Heart left ventricle (tissue), 13 donors: ENCODE measurements around the gene TRERF1.

Experiments
- POLR2A ChIP-seq, 2 donors: fragments of 450-650 bp; IDR thresholded peaks; one replicate each; pipeline ENCODE4 v1.6.1; 2017; ENCODE audit warnings: antibody characterized with exemption in 2 of 2, mild to moderate bottlenecking in 2 of 2, moderate library complexity in 2 of 2
- TF ChIP-seq, protein P1 (sequence below), 12 donors: fragments of 200-600 bp; sonication (generic) in 4 of 12; IDR thresholded peaks; one replicate each; pipeline versions ENCODE4 v1.5.0 to v1.8.0; 2018 to 2022; ENCODE audit warnings: antibody characterized with exemption in 12 of 12, mild to moderate bottlenecking in 5 of 12
- donor health status: ischemic (EF 13 %, LVEDD 7.1; RV severe dilation, severe dysfunction).
- donor health status: DM: no; HTN: yes; CAD: no.
- donor health status: DM: no; HTN: no; CAD: no.
- donor health status: ischemic (EF 25% LVEDD 6.9; RV normal size, moderate dysfunction).
- donor health status: ischemic (EF 25% LVEDD 5.7; RV mildly dilated, moderate dysfunction).
- donor health status: ischemic (EF 35%, LVEDD 5.7; RV mildly dilated, moderate dysfunction).
- donor health status: nonischemic (EF 11% LVEDD 7.7; RV severe dilation, severe dysfunction).
- donor health status: DM: yes; HTN: yes; CAD: no.
- donor health status: PGD.
- donor health status: ischemic (EF 29% LVEDD 5.4; RV normal size, mild dysfunction).
- donor health status: nonischemic (EF 23%, LVEDD 6.1; RV moderate dilation, normal function).

DNA sequence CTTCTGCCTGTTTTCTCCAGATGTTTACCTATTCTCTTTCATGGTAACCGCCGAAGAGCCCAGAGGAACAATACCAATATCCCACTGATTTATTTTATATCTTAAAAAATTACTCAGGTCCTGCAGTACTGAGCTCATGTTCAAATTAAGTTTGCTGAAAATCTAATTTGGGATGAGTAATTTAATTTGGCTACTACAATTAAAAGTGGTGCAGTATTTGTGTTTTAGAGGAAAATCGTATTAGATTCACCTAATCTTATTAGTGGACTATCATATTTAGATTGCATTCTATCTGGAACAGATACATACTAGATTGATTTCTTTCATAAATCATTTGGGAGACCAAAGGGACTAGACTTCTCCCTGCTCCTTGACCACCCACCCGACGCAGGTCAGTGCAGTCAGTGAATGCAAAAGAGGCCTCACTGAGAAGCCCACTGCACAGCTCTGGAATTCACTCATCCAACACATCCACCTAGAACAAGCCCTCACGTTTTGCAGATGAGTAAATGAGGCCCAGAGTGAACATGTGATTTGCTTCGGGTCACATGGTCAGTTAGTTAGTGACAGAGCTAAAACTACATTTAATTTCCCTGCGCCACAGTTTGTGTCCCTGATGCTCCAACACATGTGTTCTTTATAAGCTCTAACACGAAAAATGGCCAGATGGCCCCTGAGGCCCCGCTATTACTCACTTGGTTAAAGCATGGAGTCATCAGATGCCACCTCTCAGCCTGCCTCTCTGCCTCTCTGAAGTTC lies 101.8 kb downstream of the TRERF1 start:
- TF ChIP-seq, protein P1, sequence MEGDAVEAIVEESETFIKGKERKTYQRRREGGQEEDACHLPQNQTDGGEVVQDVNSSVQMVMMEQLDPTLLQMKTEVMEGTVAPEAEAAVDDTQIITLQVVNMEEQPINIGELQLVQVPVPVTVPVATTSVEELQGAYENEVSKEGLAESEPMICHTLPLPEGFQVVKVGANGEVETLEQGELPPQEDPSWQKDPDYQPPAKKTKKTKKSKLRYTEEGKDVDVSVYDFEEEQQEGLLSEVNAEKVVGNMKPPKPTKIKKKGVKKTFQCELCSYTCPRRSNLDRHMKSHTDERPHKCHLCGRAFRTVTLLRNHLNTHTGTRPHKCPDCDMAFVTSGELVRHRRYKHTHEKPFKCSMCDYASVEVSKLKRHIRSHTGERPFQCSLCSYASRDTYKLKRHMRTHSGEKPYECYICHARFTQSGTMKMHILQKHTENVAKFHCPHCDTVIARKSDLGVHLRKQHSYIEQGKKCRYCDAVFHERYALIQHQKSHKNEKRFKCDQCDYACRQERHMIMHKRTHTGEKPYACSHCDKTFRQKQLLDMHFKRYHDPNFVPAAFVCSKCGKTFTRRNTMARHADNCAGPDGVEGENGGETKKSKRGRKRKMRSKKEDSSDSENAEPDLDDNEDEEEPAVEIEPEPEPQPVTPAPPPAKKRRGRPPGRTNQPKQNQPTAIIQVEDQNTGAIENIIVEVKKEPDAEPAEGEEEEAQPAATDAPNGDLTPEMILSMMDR (IDR thresholded peaks at IDR 0.05), result no peak
- no peak for TF ChIP-seq POLR2A (IDR thresholded peaks at IDR 0.05)
